Suprapubic skin (tissue), 4 donors: ENCODE results near the gene M6PR.

ENCODE experiments used
- EP300 ChIP-seq: sonication (generic); formaldehyde crosslinking; IDR thresholded peaks from one replicate; pipeline ENCODE4 v1.6.1; 2017; ENCODE audit warnings: antibody characterized with exemption
- POLR2A ChIP-seq, 2 donors: fragments of 450-650 bp; IDR thresholded peaks; one replicate each; pipeline ENCODE4 v1.6.1; 2017; ENCODE audit warnings: antibody characterized with exemption in 2 of 2, mild to moderate bottlenecking in 2 of 2, moderate library complexity in 2 of 2
- POLR2AphosphoS5 ChIP-seq, 3 donors: sonication (generic); formaldehyde crosslinking; IDR thresholded peaks; one replicate each; pipeline ENCODE4 v1.6.1; 2017; ENCODE audit warnings: antibody characterized with exemption in 3 of 3
- TF ChIP-seq, protein P1 (sequence below), 2 donors: fragments of 200-600 bp in 1 of 2; fragments of 450-650 bp in 1 of 2; sonication (generic) in 1 of 2; IDR thresholded peaks; one replicate each; pipeline ENCODE4 v1.5.1; 2016 to 2019; ENCODE audit warnings: antibody characterized with exemption in 2 of 2, mild to moderate bottlenecking in 1 of 2, moderate library complexity in 1 of 2

DNA sequence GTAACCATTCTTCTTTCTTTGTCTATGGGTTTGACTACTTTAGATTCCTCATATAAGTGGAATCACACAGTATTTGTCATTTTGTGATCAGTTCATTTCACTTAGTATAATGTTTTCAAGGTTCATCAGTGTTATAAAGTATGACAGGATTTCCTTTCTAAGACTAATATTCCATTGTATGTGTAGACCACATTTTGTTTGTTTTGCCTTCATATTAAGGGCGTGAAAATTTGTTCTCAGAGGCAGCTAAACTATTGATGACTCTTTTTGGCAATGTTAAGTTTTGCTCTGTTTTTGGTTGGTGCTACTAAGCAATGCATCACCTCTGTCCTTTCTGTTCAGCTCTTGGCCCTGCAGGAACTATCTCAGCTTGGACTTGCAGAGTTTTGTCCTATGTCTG, 38.2 kb upstream of the M6PR start:
- TF ChIP-seq, protein P1, sequence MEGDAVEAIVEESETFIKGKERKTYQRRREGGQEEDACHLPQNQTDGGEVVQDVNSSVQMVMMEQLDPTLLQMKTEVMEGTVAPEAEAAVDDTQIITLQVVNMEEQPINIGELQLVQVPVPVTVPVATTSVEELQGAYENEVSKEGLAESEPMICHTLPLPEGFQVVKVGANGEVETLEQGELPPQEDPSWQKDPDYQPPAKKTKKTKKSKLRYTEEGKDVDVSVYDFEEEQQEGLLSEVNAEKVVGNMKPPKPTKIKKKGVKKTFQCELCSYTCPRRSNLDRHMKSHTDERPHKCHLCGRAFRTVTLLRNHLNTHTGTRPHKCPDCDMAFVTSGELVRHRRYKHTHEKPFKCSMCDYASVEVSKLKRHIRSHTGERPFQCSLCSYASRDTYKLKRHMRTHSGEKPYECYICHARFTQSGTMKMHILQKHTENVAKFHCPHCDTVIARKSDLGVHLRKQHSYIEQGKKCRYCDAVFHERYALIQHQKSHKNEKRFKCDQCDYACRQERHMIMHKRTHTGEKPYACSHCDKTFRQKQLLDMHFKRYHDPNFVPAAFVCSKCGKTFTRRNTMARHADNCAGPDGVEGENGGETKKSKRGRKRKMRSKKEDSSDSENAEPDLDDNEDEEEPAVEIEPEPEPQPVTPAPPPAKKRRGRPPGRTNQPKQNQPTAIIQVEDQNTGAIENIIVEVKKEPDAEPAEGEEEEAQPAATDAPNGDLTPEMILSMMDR (IDR thresholded peaks at IDR 0.05) = no peak
- TF ChIP-seq EP300 (no peak), POLR2AphosphoS5 (IDR thresholded peaks at IDR 0.05) (no peak), POLR2A (IDR thresholded peaks at IDR 0.05) (no peak)
